NCI-H82 (cell line): Measurements from ENCODE around the gene ANKRD17.

Experiments
- DNase-seq: peaks from one replicate; lab custom pipeline; 2025; lab: John Stamatoyannopoulos, UW

Gene ANKRD17

DNA sequence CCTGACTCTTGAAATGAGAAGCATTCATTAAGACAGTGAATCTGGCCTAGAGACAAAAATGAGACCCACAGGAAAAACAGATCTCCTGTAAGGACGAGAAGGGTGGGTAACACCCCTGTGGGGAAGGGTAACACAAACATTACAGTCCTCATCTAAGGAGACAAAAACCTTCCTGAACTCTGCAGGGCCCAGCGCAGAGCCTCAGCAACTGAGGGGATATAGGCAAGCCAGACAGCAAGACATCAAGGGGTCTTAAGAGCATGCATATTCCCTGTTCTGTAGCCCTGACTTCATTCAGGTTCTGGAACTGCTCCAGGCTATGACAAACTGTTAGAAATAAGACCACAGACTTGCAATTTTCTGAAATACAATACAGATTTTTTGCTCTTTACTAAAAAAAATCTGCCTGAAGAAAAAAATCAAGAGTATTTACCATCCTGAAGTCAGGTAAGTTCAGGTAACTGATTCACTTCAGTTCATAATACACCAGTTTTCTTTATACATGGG, 204.6 kb downstream of the ANKRD17 start:
- DNase-seq: no peak

DNA sequence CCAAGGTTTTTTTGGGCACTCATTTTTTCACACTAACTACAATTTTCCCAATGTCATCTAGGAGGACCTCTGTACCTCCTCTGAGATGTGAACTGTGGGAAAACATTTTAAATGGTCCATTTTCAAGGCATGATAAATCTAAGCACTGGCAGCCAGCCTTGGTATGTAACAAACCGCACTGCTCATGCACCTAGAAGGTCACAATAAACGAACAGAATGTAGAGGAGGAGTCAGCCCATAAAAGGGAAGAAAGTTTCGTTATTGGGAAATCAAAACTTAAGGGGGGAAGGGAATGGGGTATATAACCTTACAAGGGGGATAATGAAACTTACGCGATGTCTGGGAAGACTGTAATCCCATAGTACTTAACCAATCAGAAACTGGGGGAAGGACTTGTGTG, 205.5 kb downstream of the ANKRD17 start:
- DNase-seq: no peak

DNA sequence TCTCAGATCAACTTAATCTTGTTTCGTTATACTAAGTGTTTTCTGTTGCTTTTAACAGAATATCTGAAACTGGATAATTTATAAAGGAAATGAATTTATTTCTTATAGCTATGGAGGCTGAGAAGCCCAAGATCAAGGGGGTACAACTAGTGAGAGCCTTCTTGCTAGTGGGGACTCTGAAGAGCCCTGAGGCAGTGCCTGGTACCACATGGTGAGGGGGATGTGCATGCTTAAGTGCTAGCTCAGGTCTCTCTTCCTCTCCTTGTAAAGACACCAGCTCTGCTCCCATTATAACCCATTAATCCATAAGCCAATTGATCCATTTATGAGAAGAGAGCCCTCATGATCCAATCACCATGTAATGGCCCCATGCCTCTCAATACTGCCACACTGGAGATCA, 207.0 kb downstream of the ANKRD17 start:
- DNase-seq: peak; percentile 86

DNA sequence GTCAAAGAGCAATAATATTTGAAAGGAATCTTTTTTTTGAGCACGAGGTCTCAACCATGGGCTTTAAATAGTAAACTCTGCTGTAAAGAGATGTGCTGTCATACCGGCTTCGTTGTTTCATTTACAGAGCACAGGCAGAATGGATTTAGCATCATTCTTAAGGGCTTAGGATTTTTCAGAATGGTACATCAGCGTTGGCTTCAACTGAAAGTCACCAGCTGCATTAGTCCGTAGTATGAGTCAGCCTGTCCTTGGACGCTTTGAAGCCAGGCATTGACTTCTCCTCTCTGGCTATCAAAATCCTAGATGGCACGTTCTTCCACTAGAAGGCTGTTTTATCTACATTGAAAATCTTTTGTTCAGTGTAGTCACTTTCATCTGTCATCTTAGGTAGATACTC, 212.7 kb downstream of the ANKRD17 start:
- no peak for DNase-seq

DNA sequence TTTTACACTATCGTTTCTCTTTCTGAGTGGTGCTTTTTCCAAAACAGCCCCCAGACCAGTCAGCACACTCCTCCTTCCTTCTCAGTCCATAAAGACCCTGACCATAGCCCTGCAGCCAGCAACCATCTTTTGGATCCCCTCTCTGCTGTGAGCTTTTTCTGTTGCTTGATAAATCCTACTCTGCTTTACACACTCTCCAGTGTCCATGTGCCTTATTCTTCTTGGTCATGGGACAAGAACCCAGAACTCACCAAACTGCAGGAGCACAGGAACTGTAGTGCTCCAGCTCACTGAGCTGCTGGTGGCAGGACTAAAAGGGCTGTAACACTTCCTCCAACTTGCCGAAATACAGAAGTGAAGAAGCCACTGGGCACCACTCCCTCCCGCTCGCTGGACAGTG, 221.5 kb downstream of the ANKRD17 start:
- DNase-seq: no peak

DNA sequence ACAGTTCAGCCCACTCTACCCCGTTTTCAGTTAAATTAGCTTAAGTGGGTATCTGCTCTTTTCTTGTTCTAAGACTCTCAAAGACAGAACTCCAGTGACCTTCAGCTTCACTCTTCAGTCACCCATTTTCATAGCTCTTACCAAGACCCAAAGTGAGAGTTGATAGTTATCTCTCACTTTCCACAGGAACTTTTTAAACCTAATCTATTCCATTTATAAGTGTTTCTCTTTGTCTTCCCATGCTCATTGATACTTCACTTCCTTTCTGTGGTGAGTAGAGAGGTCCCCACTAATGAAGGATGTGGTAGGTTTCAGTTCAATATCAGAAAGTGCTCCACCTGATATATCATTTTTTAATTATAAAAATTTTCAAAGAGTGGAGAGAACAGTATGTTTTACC, 222.5 kb downstream of the ANKRD17 start:
- DNase-seq: no peak

DNA sequence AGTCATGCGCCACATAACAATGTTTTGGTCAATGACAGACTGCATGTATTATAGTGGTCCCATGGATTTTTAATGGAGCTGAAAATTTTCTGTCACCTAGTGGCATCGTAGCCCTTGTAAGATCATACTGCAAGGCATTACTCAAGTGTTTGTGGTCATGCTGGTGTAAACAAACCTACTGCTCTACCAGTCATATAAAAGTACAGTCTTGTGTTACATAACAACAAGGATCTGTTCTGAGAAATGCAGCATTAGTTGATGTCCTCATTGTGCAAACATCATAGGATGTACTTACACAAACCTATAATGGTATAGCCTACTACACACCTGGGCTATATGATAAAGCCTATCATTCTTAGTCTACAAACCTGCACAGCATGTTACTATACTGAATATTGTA, 223.7 kb downstream of the ANKRD17 start:
- DNase-seq: no peak

DNA sequence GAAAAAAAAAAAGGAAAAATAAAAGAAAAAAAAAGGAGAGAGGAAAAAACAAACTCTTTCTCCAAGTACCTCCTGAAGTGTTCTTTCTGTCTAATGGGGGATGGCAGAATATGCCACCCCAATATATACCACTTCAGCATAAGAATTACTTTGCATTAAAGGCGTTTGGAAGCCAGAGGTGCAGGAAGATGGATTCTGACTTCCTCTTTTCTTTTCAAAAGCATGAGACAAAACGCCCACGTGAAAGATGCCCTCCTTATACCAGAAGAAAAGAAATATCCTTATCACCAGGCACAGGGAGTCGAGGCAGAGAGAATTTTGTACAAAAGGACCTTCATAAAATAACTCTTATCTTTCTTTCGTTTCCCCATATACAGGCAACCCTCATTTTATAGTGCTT, 230.0 kb downstream of the ANKRD17 start:
- no peak for DNase-seq
